GM23338 (cell line): Measurements from ENCODE around the gene OR5H1. TPM values are rescaled to one million over a fixed set of nuclear protein-coding genes. Genes with fewer than 3 reads are reported as not detected.

ENCODE experiments used
- ATAC-seq: fragments of 200-7000 bp; cut with Tn5 transposase; 3 replicates; pipeline ENCODE4 v1.9.1; 2020
- DNase-seq: peaks from one replicate; pipeline ENCODE4 v3.0.0-alpha.2; 2015; ENCODE audit warnings: low spot score
- H2AFZ ChIP-seq: fragments of 200-600 bp; sonication (generic); 2 replicates; pipeline ENCODE4 v1.8.0; 2016; ENCODE audit warnings: antibody characterized with exemption, mild to moderate bottlenecking, moderate library complexity
- H3F3A ChIP-seq: fragments of 200-600 bp; sonication (generic); replicated peaks from 2 replicates; pipeline ENCODE4 v1.8.0; 2017; ENCODE audit warnings: antibody characterized with exemption, mixed run types, low read depth
- H3K27ac ChIP-seq: fragments of 200-600 bp; sonication (generic); 2 replicates; pipeline ENCODE4 v1.6.1; 2016; ENCODE audit warnings: low read depth
- H3K27me3 ChIP-seq: fragments of 200-600 bp; sonication (generic); 2 replicates; pipeline ENCODE4 v1.8.0; 2016; ENCODE audit warnings: mild to moderate bottlenecking, mixed run types, moderate library complexity; ENCODE audit not compliant: insufficient read depth
- H3K36me3 ChIP-seq: fragments of 200-600 bp; sonication (generic); 2 replicates; pipeline ENCODE4 v1.8.0; 2016; ENCODE audit warnings: mild to moderate bottlenecking; ENCODE audit not compliant: insufficient read depth
- H3K4me1 ChIP-seq: fragments of 200-600 bp; sonication (generic); 2 replicates; pipeline ENCODE4 v1.8.0; 2016; ENCODE audit warnings: mild to moderate bottlenecking, moderate library complexity; ENCODE audit not compliant: insufficient read depth
- H3K4me2 ChIP-seq: fragments of 200-600 bp; sonication (generic); 2 replicates; pipeline ENCODE4 v1.7.1; 2017; ENCODE audit warnings: mixed run types
- H3K4me3 ChIP-seq: fragments of 200-600 bp; sonication (generic); 2 replicates; pipeline ENCODE4 v1.6.1; 2016; ENCODE audit warnings: mixed run types
- H3K79me2 ChIP-seq: fragments of 200-600 bp; sonication (generic); replicated peaks from 2 replicates; pipeline ENCODE4 v1.8.0; 2017; ENCODE audit warnings: mild to moderate bottlenecking; ENCODE audit not compliant: insufficient read depth
- H3K9me2 ChIP-seq: fragments of 200-600 bp; sonication (generic); 2 replicates; pipeline ENCODE4 v1.8.0; 2017; ENCODE audit not compliant: insufficient read depth
- H4K20me1 ChIP-seq: fragments of 200-600 bp; sonication (generic); replicated peaks from 2 replicates; pipeline ENCODE4 v1.8.0; 2017; ENCODE audit warnings: mild to moderate bottlenecking; ENCODE audit not compliant: insufficient read depth
- H3K27ac Mint-ChIP-seq: 2 replicates; pipeline ENCODE4 v1.8.0; 2020; ENCODE audit warnings: inconsistent platforms, mild to moderate bottlenecking, moderate library complexity, mixed read lengths
- H3K27me3 Mint-ChIP-seq: 3 replicates; pipeline ENCODE4 v1.8.0; 2022; ENCODE audit warnings: low read depth, mild to moderate bottlenecking, moderate library complexity, mixed read lengths, inconsistent platforms; ENCODE audit not compliant: insufficient read depth, poor library complexity
- H3K36me3 Mint-ChIP-seq: 3 replicates; pipeline ENCODE4 v1.8.0; 2021; ENCODE audit warnings: low read depth, mild to moderate bottlenecking, inconsistent platforms, moderate library complexity, mixed read lengths
- H3K4me1 Mint-ChIP-seq: 3 replicates; pipeline ENCODE4 v1.8.0; 2020; ENCODE audit warnings: mild to moderate bottlenecking, inconsistent platforms, mixed read lengths
- H3K4me3 Mint-ChIP-seq: 3 replicates; pipeline ENCODE4 v1.8.0; 2021; ENCODE audit warnings: moderate library complexity, mild to moderate bottlenecking, inconsistent platforms, mixed read lengths
- H3K9me3 Mint-ChIP-seq: 3 replicates; pipeline ENCODE4 v1.8.0; 2020; ENCODE audit warnings: moderate library complexity, mild to moderate bottlenecking, inconsistent platforms, mixed read lengths
- CREB1 ChIP-seq: fragments of 250-450 bp; sonication (Bioruptor Pico); IDR thresholded peaks from 2 replicates; pipeline ENCODE4 v1.5.0; 2020; ENCODE audit warnings: low read depth, mild to moderate bottlenecking, moderate library complexity
- CTCF ChIP-seq, 2 experiments: fragments of 200-600 bp in 1 of 2; sonication (generic) in 1 of 2; conservative IDR thresholded peaks; 2 replicates each; pipeline versions ENCODE4 v1.5.1 to v1.6.1; 2016 to 2017; ENCODE audit warnings: antibody characterized with exemption in 2 of 2, low read depth in 2 of 2, mild to moderate bottlenecking in 2 of 2, moderate library complexity in 1 of 2
- EZH2 ChIP-seq: fragments of 200-600 bp; sonication (generic); IDR thresholded peaks from one replicate; pipeline ENCODE4 v1.8.0; 2017; ENCODE audit warnings: antibody characterized with exemption, mild to moderate bottlenecking, low read depth; ENCODE audit not compliant: unreplicated experiment
- JUNB ChIP-seq: IDR thresholded peaks from one replicate; pipeline ENCODE4 v1.6.1; 2016; ENCODE audit warnings: antibody characterized with exemption; ENCODE audit not compliant: unreplicated experiment
- NANOG ChIP-seq: IDR thresholded peaks from 2 replicates; pipeline ENCODE4 v1.6.1; 2016; ENCODE audit warnings: antibody characterized with exemption, borderline replicate concordance
- POLR2AphosphoS5 ChIP-seq: IDR thresholded peaks from 2 replicates; pipeline ENCODE4 v1.6.1; 2016; ENCODE audit warnings: antibody characterized with exemption, low read depth
- REST ChIP-seq: IDR thresholded peaks from one replicate; pipeline ENCODE4 v1.6.1; 2018; ENCODE audit warnings: antibody characterized with exemption; ENCODE audit not compliant: unreplicated experiment
- polyA plus RNA-seq: library from polyadenylated mRNA; unstranded; fragments of >200 nt; fragmentation: Nextera tagmentation; extraction: Ambion mirVana; gene quantifications from 2 replicates; pipeline ENCODE4 v1.2.1, GENCODE V29; 2016
- total RNA-seq: library from RNA; depleted of rRNA; stranded (reverse); fragments of >200 nt; shearing (Covaris generic); gene quantifications from 2 replicates; pipeline ENCODE4 v1.2.3, GENCODE V29; 2014

OR5H1 gene
- total and polyA plus RNA-seq, 2 experiments from 2014 or later: not detected

- Histone ChIP-seq H3K4me2 (no peak overlapping the region), H2AFZ (no peak overlapping the region), H3K9me2 (no peaks in the 10 kb centered on the region), H3F3A (no peaks in the 10 kb centered on the region), H3K36me3 (no peaks in the 10 kb centered on the region), H3K79me2 (no peaks in the 10 kb centered on the region), H3K27me3 (no peaks in the 10 kb centered on the region), H4K20me1 (no peaks in the 10 kb centered on the region), H3K4me3 (no peak overlapping the region), H3K27ac (no peak overlapping the region), H3K4me1 (no peaks in the 10 kb centered on the region)
- ATAC-seq (no peak), DNase-seq (no peak)
- no peak overlapping the region for H3K4me3 Mint-ChIP-seq
- TF ChIP-seq NANOG (no peak), JUNB (no peak), CREB1 (CRISPR knock-in tag) (no peak), CTCF (conservative IDR thresholded peaks at IDR 0.05; ENCODE audit: low read depth in 2 of 2) (no peak), POLR2AphosphoS5 (no peak), REST (no peak)
- no peaks in the 10 kb centered on the region for H3K4me1 Mint-ChIP-seq
- no peaks in the 10 kb centered on the region; the same call in 1 of the 3 replicates for H3K9me3 Mint-ChIP-seq
- no peaks in the 10 kb centered on the region for H3K36me3 Mint-ChIP-seq
- peaks cover 2% of the 10 kb centered on the region for H3K27me3 Mint-ChIP-seq
- no peak overlapping the region for H3K27ac Mint-ChIP-seq
Measured at GRCh38 chr3:98151241-98151640, 20.7 kb downstream of the OR5H1 start.

- TF ChIP-seq EZH2: no peak
- H3K4me2 ChIP-seq: no peak within 1 kb of the TSS
- DNase-seq: no peak
- no peaks in the 10 kb centered on the region for H3K36me3 ChIP-seq
- no peaks in the 10 kb centered on the region for H3K4me1 ChIP-seq
- H3K4me1 Mint-ChIP-seq: no peaks in the 10 kb centered on the region
- H2AFZ ChIP-seq: no peak within 1 kb of the TSS
- no peak within 1 kb of the TSS for H3K4me3 ChIP-seq
- no peaks in the 10 kb centered on the region for H3F3A ChIP-seq
- H3K79me2 ChIP-seq: no peaks in the 10 kb centered on the region
- no peak within 1 kb of the TSS for H3K27ac ChIP-seq
- H4K20me1 ChIP-seq: no peaks in the 10 kb centered on the region
- H3K9me3 Mint-ChIP-seq: no peaks in the 10 kb centered on the region
- no peak within 1 kb of the TSS for H3K4me3 Mint-ChIP-seq
- no peaks in the 10 kb centered on the region; the same call in none of the 2 replicates for H3K9me2 ChIP-seq
- no peak for ATAC-seq
- no peaks in the 10 kb centered on the region for H3K36me3 Mint-ChIP-seq
- H3K27ac Mint-ChIP-seq: no peak within 1 kb of the TSS
- H3K27me3 Mint-ChIP-seq: peaks cover 1% of the 10 kb centered on the region
- no peaks in the 10 kb centered on the region for H3K27me3 ChIP-seq
Measured at GRCh38 chr3:98166396-98166795, 35.9 kb downstream of the OR5H1 start, which contains the start of gene OR5H15. TSS of gene OR5H15 (plus strand) at chr3:98166696. CDS start at chr3:98168700, 2,004 bp downstream.
